HepG2 (cell line): ENCODE data around the gene NEU1. TPM values are rescaled to one million over a fixed set of nuclear protein-coding genes. Genes with fewer than 3 reads are reported as not detected.

Source experiments
- AGO2 ChIP-seq: fragments of 200-400 bp; formaldehyde crosslinking; optimal IDR thresholded peaks from 2 replicates; pipeline ENCODE3; 2017; ENCODE audit warnings: mild to moderate bottlenecking, low read depth, low read length, moderate library complexity
- CC2D1A ChIP-seq: sonication (generic); formaldehyde crosslinking; IDR thresholded peaks from 2 replicates; pipeline ENCODE4 v1.8.1; 2023; ENCODE audit warnings: mild to moderate bottlenecking, missing genetic modification reagents
- HES4 ChIP-seq: sonication (generic); formaldehyde crosslinking; IDR thresholded peaks from 2 replicates; pipeline ENCODE4 v1.9.0; 2021; ENCODE audit warnings: mild to moderate bottlenecking, missing genetic modification reagents, borderline replicate concordance
- KDM3A ChIP-seq: IDR thresholded peaks from 2 replicates; pipeline ENCODE4 v1.6.1; 2018; ENCODE audit warnings: low read depth, missing compliant biosample characterization
- MED13 ChIP-seq: sonication (generic); formaldehyde crosslinking; IDR thresholded peaks from 2 replicates; pipeline ENCODE4 v1.5.0; 2020; ENCODE audit warnings: missing genetic modification reagents
- MTA3 ChIP-seq: sonication (generic); formaldehyde crosslinking; IDR thresholded peaks from 2 replicates; pipeline ENCODE4 v1.4.0; 2020; ENCODE audit warnings: missing genetic modification reagents
- NFKB2 ChIP-seq: sonication (generic); formaldehyde crosslinking; IDR thresholded peaks from 2 replicates; pipeline ENCODE4 v1.4.0; 2020; ENCODE audit warnings: missing genetic modification reagents, borderline replicate concordance
- PLRG1 ChIP-seq: fragments of 450-650 bp; conservative IDR thresholded peaks from 2 replicates; pipeline ENCODE4 v1.6.1; 2016
- POLR2A ChIP-seq, 2 experiments: IDR thresholded peaks; 2 replicates each; pipeline ENCODE4 v1.6.1; 2011; ENCODE audit warnings: low read depth in 2 of 2, low read length in 2 of 2, mild to moderate bottlenecking in 1 of 2, moderate library complexity in 1 of 2; ENCODE audit not compliant: insufficient read depth in 1 of 2
- RNF2 ChIP-seq: fragments of 450-650 bp; conservative IDR thresholded peaks from 2 replicates; pipeline ENCODE4 v1.6.1; 2016; ENCODE audit warnings: low read depth
- SOX6 ChIP-seq, 2 experiments: fragments of 450-650 bp in 1 of 2; sonication (generic) in 1 of 2; formaldehyde crosslinking in 1 of 2; IDR thresholded peaks; 2 replicates each; pipeline versions ENCODE4 v1.4.0 to v1.6.1; 2017 to 2020; ENCODE audit warnings: antibody characterized with exemption in 1 of 2, mild to moderate bottlenecking in 1 of 2, missing genetic modification reagents in 1 of 2
- TRIM24 ChIP-seq: sonication (generic); formaldehyde crosslinking; IDR thresholded peaks from 2 replicates; pipeline ENCODE4 v1.8.0; 2022; ENCODE audit warnings: mild to moderate bottlenecking, missing genetic modification reagents
- U2AF2 ChIP-seq: fragments of 200-400 bp; formaldehyde crosslinking; IDR thresholded peaks from 2 replicates; pipeline ENCODE4 v1.6.1; 2017; ENCODE audit warnings: low read depth, mild to moderate bottlenecking, low read length
- ZKSCAN1 ChIP-seq: fragments of 150-350 bp; IDR thresholded peaks from 2 replicates; pipeline ENCODE4 v1.6.1; 2014; ENCODE audit warnings: low read length
- ZNF205 ChIP-seq: IDR thresholded peaks from 2 replicates; pipeline ENCODE4 v1.6.1; 2018; ENCODE audit warnings: missing biosample characterization, missing genetic modification reagents
- ZNF549 ChIP-seq: sonication (generic); formaldehyde crosslinking; IDR thresholded peaks from 2 replicates; pipeline ENCODE4 v1.5.0; 2020; ENCODE audit warnings: missing genetic modification reagents
- ZNF564 ChIP-seq: sonication (generic); formaldehyde crosslinking; IDR thresholded peaks from 2 replicates; pipeline ENCODE4 v1.8.1; 2023; ENCODE audit warnings: mild to moderate bottlenecking, missing genetic modification reagents
- ZNF607 ChIP-seq: sonication (generic); formaldehyde crosslinking; IDR thresholded peaks from 2 replicates; pipeline ENCODE4 v1.5.1; 2020; ENCODE audit warnings: missing genetic modification reagents, mild to moderate bottlenecking, borderline replicate concordance
- ZNF777 ChIP-seq: sonication (generic); formaldehyde crosslinking; IDR thresholded peaks from 2 replicates; pipeline ENCODE4 v1.4.0; 2020; ENCODE audit warnings: missing genetic modification reagents
- polyA plus RNA-seq, 8 experiments: library from polyadenylated mRNA; depleted of rRNA in 3 of 8; stranded (reverse) in 7 of 8; unstranded in 1 of 8; fragments of >200 nt; fragmentation: Illumina TruSeq in 4 of 8; extraction: Trizol in 4 of 8; gene quantifications; 2 replicates each; pipeline versions ENCODE4 v1.2.1 to v1.2.3, GENCODE V29; 2011 to 2016; ENCODE audit warnings: low read depth in 4 of 8, missing spikeins in 1 of 8, mixed read lengths in 1 of 8; ENCODE audit not compliant: insufficient read depth in 1 of 8
- total RNA-seq, 5 experiments: library from RNA; depleted of rRNA; stranded (reverse); fragments of >200 nt; fragmentation: Illumina TruSeq; extraction: Trizol; gene quantifications; 2 replicates each; pipeline ENCODE4 v1.2.3, GENCODE V29; 2016; ENCODE audit warnings: low read depth in 1 of 5
- TF ChIP-seq, protein P1 (sequence below): fragments of 450-650 bp; IDR thresholded peaks from 2 replicates; pipeline ENCODE4 v1.6.1; 2017; ENCODE audit warnings: mild to moderate bottlenecking
- TF ChIP-seq, protein P2 (sequence below): sonication (generic); formaldehyde crosslinking; IDR thresholded peaks from 2 replicates; pipeline ENCODE4 v1.8.0; 2022; ENCODE audit warnings: mild to moderate bottlenecking, missing genetic modification reagents, moderate library complexity
- TF ChIP-seq, protein P3 (sequence below): sonication (generic); formaldehyde crosslinking; IDR thresholded peaks from 2 replicates; pipeline ENCODE4 v1.4.0; 2020; ENCODE audit warnings: missing genetic modification reagents, borderline replicate concordance
- TF ChIP-seq, protein P4 (sequence below): sonication (generic); formaldehyde crosslinking; conservative IDR thresholded peaks from 2 replicates; pipeline ENCODE4 v1.4.0; 2020; ENCODE audit warnings: mild to moderate bottlenecking, missing genetic modification reagents, moderate library complexity

NEU1 gene
- total and polyA plus RNA-seq, 2 of the 13 experiments (the other 11 are each of a cell fraction or from before 2014, with no cell fraction given) = 215 to 297 TPM

DNA sequence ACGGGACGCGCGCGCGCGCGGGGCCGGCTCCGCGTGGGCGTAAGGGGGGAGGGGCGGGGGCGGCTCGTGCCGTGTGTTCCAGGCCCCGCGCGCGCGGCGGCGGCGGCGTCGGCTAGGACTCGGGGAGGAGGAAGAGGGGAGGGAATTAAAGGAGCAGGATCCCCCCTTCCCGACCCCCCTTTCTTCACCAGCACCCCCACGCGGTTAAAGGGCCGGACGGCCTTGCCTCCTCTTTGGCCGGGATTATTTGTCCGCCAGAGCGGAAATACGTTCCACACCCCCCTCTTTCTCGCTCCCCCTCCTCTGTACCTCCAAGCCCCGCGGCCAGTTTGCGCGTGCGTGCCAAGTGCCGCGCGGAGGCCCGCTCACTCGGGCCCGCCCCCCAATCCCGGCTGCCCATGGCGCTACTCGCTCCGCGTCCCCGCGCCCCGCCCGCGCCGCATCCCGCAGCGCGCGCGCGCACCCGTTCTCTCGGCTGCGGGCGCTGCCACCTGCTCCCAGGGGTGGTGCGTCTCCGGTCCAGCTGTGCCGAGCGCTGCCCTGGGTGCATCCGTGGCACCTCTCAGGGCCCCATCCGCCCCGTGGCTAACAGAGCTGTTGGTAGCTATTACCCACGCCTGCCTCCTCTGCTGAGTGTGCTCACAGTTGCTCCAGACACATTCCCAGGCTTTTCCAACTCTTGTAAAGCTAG lies 39.5 kb upstream of the NEU1 start, which contains the start of gene ZBTB12 (continued):
- TF ChIP-seq SOX6 (IDR thresholded peaks at IDR 0.05) (no peak), SOX6 (CRISPR knock-in tag; IDR thresholded peaks at IDR 0.05) (0 out of 2 replicates have a peak, but pooled peaks have one; percentile 8), CC2D1A (CRISPR knock-in tag) (no peak), PLRG1 (no peak), ZNF607 (CRISPR knock-in tag) (peak; percentile 56; the same call in 1 of the 2 replicates), MTA3 (CRISPR knock-in tag) (no peak), POLR2A (IDR thresholded peaks at IDR 0.05; ENCODE audit: insufficient read depth in 1 of 2, low read depth in 2 of 2, low read length in 2 of 2) (peak; percentile 58 to 78; a peak in 3 of 4 replicates), ZKSCAN1 (no peak), MED13 (CRISPR knock-in tag) (no peak), AGO2 (peak; percentile 98), ZNF549 (CRISPR knock-in tag) (no peak), RNF2 (peak; percentile 67), U2AF2 (no peak), ZNF564 (CRISPR knock-in tag) (peak; percentile 86; the same call in 1 of the 2 replicates), KDM3A (CRISPR knock-in tag) (no peak), HES4 (CRISPR knock-in tag) (peak; percentile 87), ZNF205 (CRISPR knock-in tag) (0 out of 2 replicates have a peak, but pooled peaks have one; percentile 29), ZNF777 (CRISPR knock-in tag) (no peak), NFKB2 (CRISPR knock-in tag) (no peak), TRIM24 (no peak)
- TF ChIP-seq, protein P1, sequence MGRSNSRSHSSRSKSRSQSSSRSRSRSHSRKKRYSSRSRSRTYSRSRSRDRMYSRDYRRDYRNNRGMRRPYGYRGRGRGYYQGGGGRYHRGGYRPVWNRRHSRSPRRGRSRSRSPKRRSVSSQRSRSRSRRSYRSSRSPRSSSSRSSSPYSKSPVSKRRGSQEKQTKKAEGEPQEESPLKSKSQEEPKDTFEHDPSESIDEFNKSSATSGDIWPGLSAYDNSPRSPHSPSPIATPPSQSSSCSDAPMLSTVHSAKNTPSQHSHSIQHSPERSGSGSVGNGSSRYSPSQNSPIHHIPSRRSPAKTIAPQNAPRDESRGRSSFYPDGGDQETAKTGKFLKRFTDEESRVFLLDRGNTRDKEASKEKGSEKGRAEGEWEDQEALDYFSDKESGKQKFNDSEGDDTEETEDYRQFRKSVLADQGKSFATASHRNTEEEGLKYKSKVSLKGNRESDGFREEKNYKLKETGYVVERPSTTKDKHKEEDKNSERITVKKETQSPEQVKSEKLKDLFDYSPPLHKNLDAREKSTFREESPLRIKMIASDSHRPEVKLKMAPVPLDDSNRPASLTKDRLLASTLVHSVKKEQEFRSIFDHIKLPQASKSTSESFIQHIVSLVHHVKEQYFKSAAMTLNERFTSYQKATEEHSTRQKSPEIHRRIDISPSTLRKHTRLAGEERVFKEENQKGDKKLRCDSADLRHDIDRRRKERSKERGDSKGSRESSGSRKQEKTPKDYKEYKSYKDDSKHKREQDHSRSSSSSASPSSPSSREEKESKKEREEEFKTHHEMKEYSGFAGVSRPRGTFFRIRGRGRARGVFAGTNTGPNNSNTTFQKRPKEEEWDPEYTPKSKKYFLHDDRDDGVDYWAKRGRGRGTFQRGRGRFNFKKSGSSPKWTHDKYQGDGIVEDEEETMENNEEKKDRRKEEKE = no peak
- TF ChIP-seq, protein P2, sequence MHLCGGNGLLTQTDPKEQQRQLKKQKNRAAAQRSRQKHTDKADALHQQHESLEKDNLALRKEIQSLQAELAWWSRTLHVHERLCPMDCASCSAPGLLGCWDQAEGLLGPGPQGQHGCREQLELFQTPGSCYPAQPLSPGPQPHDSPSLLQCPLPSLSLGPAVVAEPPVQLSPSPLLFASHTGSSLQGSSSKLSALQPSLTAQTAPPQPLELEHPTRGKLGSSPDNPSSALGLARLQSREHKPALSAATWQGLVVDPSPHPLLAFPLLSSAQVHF (CRISPR knock-in tag) = 0 out of 2 replicates have a peak, but pooled peaks have one; percentile 21
- TF ChIP-seq, protein P3, sequence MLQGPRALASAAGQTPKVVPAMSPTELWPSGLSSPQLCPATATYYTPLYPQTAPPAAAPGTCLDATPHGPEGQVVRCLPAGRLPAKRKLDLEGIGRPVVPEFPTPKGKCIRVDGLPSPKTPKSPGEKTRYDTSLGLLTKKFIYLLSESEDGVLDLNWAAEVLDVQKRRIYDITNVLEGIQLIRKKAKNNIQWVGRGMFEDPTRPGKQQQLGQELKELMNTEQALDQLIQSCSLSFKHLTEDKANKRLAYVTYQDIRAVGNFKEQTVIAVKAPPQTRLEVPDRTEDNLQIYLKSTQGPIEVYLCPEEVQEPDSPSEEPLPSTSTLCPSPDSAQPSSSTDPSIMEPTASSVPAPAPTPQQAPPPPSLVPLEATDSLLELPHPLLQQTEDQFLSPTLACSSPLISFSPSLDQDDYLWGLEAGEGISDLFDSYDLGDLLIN (CRISPR knock-in tag) = peak; percentile 26; the same call in 1 of the 2 replicates
- TF ChIP-seq, protein P4, sequence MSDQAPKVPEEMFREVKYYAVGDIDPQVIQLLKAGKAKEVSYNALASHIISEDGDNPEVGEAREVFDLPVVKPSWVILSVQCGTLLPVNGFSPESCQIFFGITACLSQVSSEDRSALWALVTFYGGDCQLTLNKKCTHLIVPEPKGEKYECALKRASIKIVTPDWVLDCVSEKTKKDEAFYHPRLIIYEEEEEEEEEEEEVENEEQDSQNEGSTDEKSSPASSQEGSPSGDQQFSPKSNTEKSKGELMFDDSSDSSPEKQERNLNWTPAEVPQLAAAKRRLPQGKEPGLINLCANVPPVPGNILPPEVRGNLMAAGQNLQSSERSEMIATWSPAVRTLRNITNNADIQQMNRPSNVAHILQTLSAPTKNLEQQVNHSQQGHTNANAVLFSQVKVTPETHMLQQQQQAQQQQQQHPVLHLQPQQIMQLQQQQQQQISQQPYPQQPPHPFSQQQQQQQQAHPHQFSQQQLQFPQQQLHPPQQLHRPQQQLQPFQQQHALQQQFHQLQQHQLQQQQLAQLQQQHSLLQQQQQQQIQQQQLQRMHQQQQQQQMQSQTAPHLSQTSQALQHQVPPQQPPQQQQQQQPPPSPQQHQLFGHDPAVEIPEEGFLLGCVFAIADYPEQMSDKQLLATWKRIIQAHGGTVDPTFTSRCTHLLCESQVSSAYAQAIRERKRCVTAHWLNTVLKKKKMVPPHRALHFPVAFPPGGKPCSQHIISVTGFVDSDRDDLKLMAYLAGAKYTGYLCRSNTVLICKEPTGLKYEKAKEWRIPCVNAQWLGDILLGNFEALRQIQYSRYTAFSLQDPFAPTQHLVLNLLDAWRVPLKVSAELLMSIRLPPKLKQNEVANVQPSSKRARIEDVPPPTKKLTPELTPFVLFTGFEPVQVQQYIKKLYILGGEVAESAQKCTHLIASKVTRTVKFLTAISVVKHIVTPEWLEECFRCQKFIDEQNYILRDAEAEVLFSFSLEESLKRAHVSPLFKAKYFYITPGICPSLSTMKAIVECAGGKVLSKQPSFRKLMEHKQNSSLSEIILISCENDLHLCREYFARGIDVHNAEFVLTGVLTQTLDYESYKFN (CRISPR knock-in tag) = peak; percentile 19; the same call in 1 of the 2 replicates
